WERI-Rb-1 (cell line): ENCODE data around the gene LPP.

Source experiments
- DNase-seq: peaks from one replicate; pipeline ENCODE4 v3.0.0-alpha.2; 2020
- H3K27ac ChIP-seq: fragments of 250-450 bp; sonication (Bioruptor Pico); 2 replicates; pipeline ENCODE4 v1.5.1; 2020; ENCODE audit warnings: mild to moderate bottlenecking, moderate library complexity
- H3K27me3 ChIP-seq: fragments of 250-450 bp; sonication (Bioruptor Pico); 2 replicates; pipeline ENCODE4 v1.5.1; 2021; ENCODE audit warnings: mild to moderate bottlenecking, low read depth, moderate library complexity; ENCODE audit not compliant: insufficient read depth, severe bottlenecking
- H3K36me3 ChIP-seq: fragments of 250-450 bp; sonication (Bioruptor Pico); 2 replicates; pipeline ENCODE4 v1.5.1; 2020; ENCODE audit warnings: mild to moderate bottlenecking, moderate library complexity
- H3K4me3 ChIP-seq: 2 replicates; pipeline ENCODE4 v1.5.1; 2011; ENCODE audit warnings: low read depth, mild to moderate bottlenecking, control low read depth, low read length
- H3K9me3 ChIP-seq: fragments of 250-450 bp; sonication (Bioruptor Pico); 2 replicates; pipeline ENCODE4 v1.5.1; 2021; ENCODE audit warnings: mild to moderate bottlenecking, moderate library complexity; ENCODE audit not compliant: severe bottlenecking
- CTCF ChIP-seq: IDR thresholded peaks from 2 replicates; pipeline ENCODE4 v1.5.1; 2011; ENCODE audit warnings: low read depth, mild to moderate bottlenecking, control low read depth, inconsistent platforms, low read length

Gene LPP

GRCh38 chr3:188486952-188487351, 333.0 kb downstream of the LPP start:
- no peaks in the 10 kb centered on the region for H3K27me3 ChIP-seq
- DNase-seq = no peak
- H3K4me3 ChIP-seq = no peak overlapping the region
- no peak for TF ChIP-seq CTCF
- H3K36me3 ChIP-seq = no peaks in the 10 kb centered on the region
- H3K27ac ChIP-seq = no peak overlapping the region
- no peaks in the 10 kb centered on the region for H3K9me3 ChIP-seq

- DNase-seq = no peak
- Histone ChIP-seq H3K27ac (no peak overlapping the region), H3K9me3 (no peaks in the 10 kb centered on the region), H3K27me3 (no peaks in the 10 kb centered on the region), H3K4me3 (no peak overlapping the region), H3K36me3 (no peaks in the 10 kb centered on the region)
- no peak for TF ChIP-seq CTCF
Measured at GRCh38 chr3:188487652-188488051, 333.7 kb downstream of the LPP start.

GRCh38 chr3:188488801-188489200, 334.8 kb downstream of the LPP start:
- no peak overlapping the region for H3K27ac ChIP-seq
- no peak for DNase-seq
- H3K36me3 ChIP-seq = no peaks in the 10 kb centered on the region
- no peaks in the 10 kb centered on the region for H3K9me3 ChIP-seq
- TF ChIP-seq CTCF = no peak
- H3K4me3 ChIP-seq = no peak overlapping the region
- H3K27me3 ChIP-seq = no peaks in the 10 kb centered on the region

- Histone ChIP-seq H3K27ac (no peak overlapping the region), H3K4me3 (no peak overlapping the region), H3K36me3 (no peaks in the 10 kb centered on the region), H3K9me3 (no peaks in the 10 kb centered on the region), H3K27me3 (no peaks in the 10 kb centered on the region)
- TF ChIP-seq CTCF = no peak
- DNase-seq = no peak
Measured at GRCh38 chr3:188489639-188490405, 335.9 kb downstream of the LPP start.

- no peak for DNase-seq
- Histone ChIP-seq H3K4me3 (no peak overlapping the region), H3K36me3 (no peaks in the 10 kb centered on the region), H3K27ac (no peak overlapping the region), H3K27me3 (no peaks in the 10 kb centered on the region), H3K9me3 (no peaks in the 10 kb centered on the region)
- no peak for TF ChIP-seq CTCF
Measured at GRCh38 chr3:188490416-188490815, 336.5 kb downstream of the LPP start.

- H3K4me3 ChIP-seq = no peak overlapping the region
- no peak overlapping the region for H3K27ac ChIP-seq
- no peaks in the 10 kb centered on the region for H3K9me3 ChIP-seq
- H3K36me3 ChIP-seq = no peaks in the 10 kb centered on the region
- no peaks in the 10 kb centered on the region for H3K27me3 ChIP-seq
- no peak for DNase-seq
- TF ChIP-seq CTCF = no peak
Measured at GRCh38 chr3:188491276-188491687, 337.3 kb downstream of the LPP start.
